GM18519 (cell line): ENCODE results near the gene ARHGAP26.

Experiments used
- ATAC-seq: cut with Tn5 transposase; IDR thresholded peaks from one replicate; pipeline ENCODE4 v1.9.1; 2021; ENCODE audit warnings: mild to moderate bottlenecking, moderate library complexity; ENCODE audit not compliant: unreplicated experiment, low FRiP score

Gene ARHGAP26

DNA sequence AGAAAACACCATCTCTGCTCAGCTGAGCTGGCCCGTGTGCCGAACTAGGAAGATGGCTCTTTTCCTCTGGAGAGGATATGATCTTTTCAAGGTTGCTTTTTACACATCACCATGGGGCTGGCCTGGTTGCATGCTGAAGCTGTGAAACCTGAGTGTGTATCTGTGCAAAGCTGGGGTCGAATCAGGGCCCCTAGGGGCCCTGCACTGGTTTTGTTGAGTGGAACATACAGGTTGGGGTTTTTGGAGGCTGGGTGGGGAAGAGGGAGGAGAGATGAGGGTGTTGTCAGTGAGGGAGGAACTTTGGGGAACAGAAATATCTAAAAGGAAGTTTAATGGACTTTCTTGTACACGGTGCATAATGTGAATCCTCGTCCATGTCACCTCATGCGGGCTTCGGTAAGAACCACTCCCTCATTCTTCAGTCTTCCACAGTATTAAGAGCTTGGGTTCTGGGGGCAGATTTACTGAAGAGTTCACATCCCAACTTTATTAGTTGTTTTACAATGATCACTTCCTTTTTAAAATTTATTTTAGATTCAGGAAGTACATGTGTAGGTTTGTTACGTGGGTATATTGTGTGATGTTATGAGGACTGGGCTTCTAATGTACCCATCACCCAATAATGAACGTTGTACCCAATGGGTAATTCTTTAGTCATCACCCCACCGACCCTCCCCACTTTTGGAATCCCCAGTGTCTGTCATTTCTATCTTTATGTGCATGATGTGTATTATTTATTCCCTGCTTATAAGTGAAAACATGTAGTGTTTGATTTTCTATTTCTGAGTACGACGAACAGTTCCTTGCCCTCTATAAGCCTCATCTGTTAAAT, 395.1 kb downstream of the ARHGAP26 start:
- no peak for ATAC-seq

DNA sequence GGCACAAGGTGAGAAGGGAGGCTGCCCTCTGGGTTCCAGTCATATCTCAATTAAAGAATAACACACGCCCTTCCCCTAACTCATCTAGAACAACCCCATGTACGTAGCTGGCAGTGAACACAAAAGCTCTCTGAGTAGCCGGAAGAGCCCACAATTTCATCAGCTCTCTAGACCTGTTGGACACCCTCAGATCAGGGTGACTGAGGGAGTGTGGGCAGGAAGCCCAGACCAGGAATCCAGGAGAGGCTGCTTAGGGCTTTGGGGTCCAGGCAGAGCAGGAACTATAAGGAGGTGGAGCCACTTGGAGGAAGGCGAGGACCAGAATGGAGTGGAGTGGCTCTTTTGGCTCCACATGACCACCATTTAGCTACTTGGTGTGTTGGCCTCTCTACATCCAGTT, 395.9 kb downstream of the ARHGAP26 start:
- ATAC-seq: no peak

DNA sequence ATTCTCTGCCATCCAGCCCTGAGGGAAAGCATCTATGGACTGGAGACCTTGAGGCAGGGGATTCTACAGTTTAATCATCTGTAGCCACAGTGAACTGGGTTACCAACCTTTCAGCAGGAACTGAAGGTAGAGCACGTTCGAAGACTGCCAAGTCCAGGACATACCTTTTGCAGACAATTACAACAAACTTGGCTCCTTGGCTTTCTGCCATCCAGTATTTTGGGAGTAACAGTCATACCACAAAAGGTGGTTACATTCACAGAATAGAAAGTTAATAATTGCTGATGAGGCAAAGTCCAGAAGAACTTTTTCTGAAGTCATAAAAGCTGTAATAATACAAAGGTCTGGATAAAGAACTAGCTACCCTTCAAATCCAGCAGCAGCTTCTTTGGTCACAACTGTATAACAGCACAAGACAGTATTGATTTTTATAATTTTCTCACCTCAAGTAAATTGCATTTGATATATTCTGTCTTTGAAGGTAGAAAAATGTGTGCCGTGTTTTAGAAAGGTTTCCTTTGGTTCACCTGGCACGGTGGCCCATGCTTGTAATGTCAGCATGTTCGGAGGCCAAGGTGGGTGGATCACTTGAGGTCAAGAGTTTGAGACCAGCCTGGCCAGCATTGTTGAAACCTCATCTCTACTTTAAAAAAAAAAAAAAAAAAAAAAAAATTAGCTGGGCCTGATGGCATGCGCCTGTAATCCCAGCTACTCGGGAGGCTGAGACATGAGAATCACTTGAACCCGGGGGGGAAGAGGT, 396.7 kb downstream of the ARHGAP26 start:
- no peak for ATAC-seq

DNA sequence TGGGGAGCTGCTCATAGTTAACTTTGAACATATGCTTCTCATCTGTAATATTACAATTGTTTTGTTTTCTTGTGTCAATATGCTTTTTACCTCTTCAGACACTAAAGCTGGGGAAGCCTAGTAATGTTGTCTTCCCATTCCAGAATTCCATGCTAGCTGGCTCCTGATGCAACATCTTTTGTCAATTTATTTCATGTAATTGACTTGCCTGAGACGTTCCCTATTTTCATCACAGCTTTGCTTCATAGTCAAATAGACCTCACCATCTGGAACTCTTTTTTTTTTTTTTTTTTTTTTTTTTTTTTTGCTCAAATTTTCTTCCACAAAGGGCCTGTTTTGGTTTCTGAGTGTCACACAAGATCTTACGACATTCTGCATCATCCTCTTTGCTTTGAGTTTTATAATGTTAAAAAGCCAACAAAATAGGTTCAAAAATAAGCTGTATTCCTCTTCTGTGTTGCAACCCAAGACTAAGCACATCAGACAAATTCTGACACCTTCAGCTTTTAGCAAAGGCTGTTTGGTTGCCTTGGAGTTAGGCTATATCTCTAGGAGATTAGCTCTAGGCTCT, 398.1 kb downstream of the ARHGAP26 start:
- no peak for ATAC-seq

DNA sequence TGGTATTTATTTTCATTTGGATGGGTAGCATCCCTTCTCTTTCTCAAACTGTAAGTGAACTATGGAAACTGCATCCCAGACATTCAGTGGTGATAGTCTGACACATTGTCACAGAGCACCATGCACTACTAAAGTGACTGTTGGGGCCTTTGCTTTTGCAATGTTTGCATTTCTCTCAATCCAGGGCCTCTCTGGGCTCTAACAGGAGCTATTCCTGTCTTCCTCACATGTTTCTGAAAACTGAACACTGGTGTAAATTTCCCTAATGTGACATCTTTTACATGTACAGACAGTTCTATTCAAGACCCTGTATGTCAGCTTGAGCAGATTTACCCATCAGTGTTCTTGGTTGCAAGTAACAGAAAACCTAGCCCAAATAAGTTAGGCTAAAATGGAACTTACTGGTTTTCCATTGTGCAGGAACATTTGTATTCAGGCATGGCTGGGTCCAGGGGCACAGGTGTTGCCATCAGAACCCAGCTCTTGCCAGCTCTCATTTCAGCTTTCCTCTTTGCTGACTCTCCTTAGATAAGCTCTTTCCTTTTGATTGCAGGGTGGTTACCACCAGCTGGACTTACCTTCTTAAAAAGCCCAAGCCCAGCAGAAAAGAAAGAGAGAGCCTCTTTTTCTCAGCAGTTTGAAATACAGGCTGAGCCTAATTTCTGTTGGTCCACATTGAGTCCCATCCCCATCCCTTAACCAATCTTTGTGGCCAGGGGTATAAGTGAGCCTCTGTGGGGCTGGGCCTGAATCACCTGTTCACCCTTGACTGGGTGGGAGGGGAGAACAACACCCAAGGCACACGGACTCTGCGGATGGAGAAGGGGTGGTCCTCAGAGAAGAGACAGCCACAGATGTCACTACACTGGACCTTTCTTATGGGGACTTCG, 399.0 kb downstream of the ARHGAP26 start:
- no peak for ATAC-seq

DNA sequence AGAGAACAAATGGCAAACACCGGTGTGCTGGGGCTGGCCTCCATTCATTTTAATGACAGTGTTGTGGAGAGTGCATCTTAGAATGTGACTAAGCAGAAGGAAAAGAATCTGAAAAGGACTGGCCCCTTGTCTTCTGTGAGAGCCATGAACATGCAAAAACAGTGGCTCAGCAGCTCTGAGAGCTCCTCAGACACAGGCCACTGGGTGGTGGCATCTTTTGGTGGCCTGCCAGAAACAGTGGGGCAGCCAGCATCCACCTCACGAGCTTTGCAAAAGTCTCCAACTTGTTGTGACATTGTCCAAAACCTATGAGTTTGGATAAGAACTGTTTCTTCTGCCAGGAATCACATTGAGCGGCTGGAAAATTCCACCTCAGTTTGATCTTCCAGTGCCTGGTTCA, 399.9 kb downstream of the ARHGAP26 start:
- no peak for ATAC-seq

DNA sequence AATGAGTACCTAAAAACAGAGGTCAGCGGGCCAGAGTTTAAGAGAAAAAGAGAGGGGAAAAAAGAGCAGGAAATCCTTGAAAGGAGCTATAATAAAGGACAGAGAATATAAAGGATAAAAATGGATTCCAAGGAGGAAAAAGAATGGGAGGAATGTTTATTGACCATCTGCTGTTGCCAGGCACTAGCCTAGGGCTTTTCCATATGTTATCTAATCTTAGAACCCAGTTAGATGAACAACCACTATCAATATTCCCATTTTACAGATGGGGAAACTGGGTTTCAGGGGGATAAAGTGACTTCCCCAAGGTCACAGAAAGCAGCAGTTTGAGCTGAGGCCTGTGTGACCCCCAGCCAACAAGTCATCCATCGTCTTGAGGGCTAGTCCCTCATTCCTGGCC, 400.8 kb downstream of the ARHGAP26 start:
- no peak for ATAC-seq

DNA sequence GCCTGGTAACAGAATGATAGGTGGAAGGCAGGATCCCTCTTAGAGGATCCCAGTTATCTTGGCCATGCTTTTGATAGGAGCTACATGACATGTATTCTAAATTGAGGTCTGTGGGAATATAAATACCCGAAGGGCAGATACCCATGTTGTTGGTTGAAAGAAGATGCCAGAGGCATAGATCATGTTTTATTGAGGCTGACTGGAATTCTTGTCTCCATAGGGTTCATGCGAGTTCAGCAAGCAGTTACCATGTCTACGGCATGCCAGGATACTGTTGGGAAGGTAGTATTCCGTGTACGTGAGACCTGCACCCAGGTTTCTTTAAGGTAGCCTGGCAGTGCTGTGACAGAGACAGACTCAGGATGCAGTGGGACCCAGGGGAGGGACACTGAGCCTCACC, 402.6 kb downstream of the ARHGAP26 start:
- no peak for ATAC-seq

DNA sequence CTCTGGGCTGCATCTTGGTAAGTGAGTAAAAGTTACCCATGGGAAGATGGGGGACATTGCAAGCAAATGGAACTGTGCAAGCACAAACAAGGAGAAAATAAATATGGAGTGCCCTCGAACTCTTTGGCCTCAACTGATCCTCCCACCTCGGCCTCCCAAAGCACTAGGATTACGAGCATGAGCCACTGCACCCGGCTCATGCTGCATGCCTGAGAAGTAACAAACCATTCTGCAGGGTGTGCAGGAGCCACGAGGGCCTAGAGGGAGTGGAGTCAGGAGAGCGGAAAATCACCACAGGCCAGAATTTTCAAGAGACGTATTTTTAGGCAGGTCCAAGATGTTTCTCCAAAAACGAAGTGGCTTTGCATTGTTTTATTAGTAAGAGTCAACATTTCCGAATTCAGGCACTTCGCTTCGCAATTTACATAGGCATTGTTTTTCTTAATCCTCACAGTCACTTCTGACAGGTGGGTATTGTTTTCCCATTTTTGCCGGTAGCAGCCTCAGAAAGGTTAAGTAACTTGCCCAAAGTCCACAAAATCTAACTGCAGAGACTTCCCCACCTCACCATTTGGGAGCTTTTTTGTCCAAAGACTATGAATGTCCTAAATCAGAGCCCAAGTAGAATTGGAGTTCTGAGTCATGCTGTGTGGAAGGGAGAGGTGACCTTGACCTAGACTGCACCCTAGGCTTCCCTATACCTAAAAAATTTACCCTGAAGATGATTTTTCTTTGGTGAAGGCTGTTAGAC, 403.1 kb downstream of the ARHGAP26 start:
- ATAC-seq: no peak

DNA sequence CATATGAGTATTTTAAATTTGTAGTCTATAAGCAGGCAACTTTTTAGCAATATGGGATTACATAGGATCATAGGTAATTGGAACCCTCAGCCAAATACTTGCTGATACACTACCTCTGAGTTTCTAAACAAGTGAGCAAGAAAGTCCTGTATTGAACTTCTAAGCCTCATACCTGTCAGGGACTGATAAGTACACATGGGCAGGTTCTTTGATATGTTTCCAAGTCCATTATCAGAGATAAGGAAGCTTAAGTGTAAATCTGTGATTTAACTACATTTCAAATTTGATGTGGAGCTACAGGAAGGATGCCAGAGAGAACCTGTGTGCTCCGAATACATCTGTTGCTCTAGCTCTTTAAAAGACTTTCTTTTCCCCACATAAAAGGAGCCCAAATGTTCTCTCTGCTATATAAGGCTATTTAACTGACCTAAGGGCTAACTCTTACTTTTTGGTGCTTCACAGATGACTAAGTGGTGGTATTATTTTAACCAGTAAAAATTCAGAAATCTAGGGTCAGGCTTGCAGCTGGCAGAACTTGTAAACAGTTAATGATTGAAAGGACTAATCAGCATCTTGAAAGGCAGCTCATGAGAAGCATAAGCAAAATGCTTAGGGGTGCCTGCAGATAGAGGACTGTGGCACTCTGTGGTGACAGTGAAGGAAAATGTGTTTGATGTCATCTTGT, 404.7 kb downstream of the ARHGAP26 start:
- peak; percentile 44 for ATAC-seq

DNA sequence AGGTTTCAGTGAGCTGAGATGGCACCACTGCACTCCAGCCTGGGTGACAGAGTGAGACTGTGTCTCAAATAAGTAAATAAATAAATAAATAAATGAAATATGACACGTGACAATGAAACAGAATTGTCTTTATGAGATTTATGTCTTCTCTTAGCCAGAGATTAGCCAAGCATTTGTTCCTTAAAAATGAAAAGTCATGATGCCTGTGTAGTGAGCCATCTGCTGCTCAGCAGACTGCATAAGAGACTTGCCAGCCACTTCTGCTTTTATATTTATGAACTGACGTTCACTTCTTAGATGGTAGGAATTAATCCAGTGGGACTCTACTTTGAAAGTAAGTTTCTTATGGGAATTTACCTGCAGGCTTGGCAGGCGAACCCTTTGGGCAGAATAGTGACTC, 405.9 kb downstream of the ARHGAP26 start:
- ATAC-seq: no peak

DNA sequence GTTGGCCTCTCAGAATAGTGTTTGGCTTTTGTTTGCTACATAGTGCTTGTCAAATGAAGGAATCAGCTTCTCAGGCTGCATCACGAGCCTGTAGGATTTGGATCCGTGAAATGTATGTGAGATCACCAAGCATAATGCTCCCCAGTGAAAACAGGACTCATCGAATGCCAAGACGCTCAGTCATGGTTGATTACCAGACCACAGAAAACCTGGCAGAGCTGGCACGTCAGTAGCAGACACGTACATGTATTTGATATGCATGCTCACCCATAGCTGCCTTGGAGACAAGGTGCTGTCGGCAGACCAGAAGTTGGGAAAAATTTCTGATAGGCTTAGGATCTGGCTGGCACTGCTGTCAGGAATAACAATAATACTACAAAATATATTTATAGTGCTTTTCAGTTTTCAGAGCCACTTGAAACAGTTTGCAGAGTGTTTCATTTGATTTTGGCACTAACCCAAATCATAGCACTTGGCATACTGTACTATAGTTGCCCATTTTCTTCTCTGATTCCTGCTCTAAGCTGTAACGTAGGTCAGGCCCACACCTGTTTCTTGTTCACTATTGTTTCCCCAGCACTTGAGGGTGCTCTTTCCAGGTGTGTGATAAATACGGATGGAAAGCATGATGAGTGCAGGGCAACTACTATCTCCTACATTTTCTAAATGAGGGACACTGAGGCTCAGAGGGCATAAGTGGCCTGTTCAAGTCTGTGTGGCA, 407.2 kb downstream of the ARHGAP26 start:
- ATAC-seq: no peak

DNA sequence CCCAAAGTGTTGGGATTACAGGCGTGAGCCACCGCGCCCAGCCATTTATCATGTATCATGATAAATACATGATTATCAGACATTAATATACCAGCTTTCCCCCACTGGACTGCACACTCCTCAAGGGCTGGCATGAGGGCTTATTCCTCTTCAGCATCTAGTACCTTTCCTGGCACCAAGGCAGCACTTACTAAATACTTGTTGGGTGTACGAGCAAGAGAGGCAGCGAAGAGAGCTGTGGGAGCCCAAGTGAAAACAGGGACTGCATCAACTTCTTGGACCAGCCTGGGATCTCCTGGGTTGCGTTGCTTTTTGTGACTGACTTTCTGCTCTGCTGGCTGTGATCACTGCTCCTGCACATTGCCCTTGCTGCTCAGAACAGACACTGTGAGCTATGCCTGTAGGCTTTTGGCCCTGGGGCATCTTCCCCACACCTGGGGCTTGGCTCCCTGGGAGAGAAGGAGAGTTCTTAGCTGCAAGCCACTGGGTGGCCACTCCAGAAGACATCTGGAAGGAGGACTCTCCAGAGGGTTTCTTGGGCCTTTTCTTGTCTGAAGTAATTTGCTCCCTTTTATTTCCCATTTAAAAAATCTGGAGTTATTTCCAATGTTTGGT, 409.1 kb downstream of the ARHGAP26 start:
- no peak for ATAC-seq

DNA sequence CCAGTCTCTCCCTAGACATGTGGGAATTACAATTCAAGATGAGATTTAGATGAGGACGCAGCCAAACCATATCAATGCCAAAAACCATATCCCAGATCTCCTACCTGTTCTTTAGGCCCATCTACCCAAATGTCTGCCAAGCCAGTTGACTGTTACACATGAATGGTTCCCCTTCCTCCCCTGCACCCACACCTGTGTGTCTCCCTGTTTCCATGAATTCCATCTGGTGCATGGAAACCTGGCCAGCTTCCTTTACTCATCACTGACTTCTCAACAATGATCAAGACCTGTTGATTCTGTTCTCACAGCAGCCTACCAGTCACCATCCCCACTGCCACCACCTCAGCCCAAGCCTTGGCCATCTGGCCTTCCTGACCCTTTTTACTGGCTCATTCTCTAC, 410.6 kb downstream of the ARHGAP26 start:
- no peak for ATAC-seq

DNA sequence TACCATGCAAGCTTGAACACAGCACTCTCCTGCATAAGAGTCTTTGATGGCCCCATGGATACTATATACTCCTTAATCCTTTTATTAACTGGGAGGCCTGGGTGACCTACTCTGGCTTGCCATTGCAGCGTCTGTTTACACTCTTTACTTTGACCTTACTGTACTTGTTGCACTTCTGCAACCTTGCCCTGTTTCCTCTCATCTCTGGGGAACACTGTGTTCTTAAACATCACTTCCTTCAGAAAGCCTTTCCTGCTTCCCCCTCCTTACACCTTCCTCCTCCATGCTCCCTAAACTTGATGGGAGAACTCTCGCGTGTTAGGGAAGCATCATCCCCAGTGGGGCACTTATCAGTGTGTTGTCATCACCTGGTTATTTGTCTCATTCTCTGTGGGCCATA, 411.0 kb downstream of the ARHGAP26 start:
- ATAC-seq: no peak

DNA sequence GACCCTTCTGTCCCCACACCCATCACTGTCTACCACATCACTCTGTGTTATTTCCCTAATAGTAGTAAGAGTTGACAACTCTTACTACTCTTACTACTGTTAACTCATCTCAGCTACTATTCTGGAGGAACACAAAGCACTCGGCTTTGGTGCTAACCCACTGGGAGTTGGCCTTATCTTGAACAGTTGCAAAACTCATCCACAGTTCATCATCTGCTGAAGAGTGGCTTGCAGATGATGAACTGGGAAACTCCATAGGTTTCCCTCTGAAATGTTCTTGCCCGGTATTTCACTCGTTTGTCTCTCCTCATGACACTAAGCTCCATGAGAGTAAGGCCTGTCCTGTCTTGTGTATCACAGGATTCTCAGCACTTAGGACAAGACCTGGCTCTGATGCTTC, 411.9 kb downstream of the ARHGAP26 start:
- no peak for ATAC-seq

DNA sequence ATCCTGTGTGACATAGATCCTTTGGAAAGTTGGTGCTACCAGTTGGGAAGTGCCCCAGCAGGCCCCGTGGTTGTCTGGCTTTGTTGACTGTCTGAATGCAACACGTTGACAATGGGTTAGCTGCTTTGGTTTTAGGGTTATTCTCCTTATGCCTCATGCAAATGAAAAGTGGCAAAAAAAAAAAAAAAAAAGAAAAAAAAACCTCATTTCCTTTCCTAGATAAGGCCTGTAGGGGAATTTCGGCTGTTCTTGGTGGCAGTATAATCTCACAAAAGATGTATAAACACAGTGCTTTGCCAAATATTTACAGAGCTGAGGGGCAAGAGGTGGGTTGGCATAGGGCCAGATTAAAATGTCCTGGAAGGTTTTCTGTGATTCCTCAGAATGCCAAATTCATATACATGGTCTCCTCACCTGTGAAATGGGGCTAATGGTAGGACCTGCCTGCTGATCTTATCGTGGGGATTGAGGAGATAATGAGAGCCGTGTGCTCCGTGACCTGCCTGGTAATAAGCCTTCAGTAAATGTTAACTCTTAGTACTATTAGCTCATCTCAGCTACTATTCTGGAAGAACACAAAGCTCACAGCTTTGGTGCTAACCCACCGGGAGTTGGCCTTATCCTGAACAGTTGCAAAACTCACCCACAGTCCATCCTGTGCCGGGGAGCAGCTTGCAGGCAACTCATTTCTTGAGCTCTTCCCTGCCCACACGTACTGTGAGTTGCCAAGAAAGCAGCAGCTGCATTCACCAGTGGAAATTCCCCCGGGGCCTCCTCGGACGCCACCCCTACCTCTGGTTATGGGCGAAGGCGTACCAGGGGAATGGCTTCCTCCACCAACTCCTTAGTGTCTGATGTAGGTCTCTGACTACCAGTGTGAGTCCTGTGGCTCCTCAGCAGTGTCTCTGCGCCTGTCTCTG, 413.0 kb downstream of the ARHGAP26 start:
- peak; percentile 52 for ATAC-seq
